ENCODE results near the gene AFF2.

AFF2 gene

GRCh38 chrX:148768296-148768695 is 267.9 kb downstream of the AFF2 start:
- Histone ChIP-seq H3K36me3 (ENCODE audit: low read depth) (no peaks in the 10 kb centered on the region), H3K27me3 (ENCODE audit: insufficient read depth, poor library complexity, severe bottlenecking) (no peaks in the 10 kb centered on the region), H3K9me3 (ENCODE audit: severe bottlenecking) (no peaks in the 10 kb centered on the region), H3K4me1 (ENCODE audit: insufficient read depth, poor library complexity, severe bottlenecking) (no peaks in the 10 kb centered on the region), H3K27ac (ENCODE audit: poor library complexity, severe bottlenecking) (no peak overlapping the region), H3K4me3 (ENCODE audit: severe bottlenecking) (no peak overlapping the region)
- no peak for TF ChIP-seq CTCF (IDR thresholded peaks at IDR 0.05; ENCODE audit: poor library complexity, severe bottlenecking)
- DNase-seq (ENCODE audit: low spot score), result no peak
- no peak for ATAC-seq (ENCODE audit: low read depth)

GRCh38 chrX:148771440-148771839 is 271.0 kb downstream of the AFF2 start:
- TF ChIP-seq CTCF (IDR thresholded peaks at IDR 0.05; ENCODE audit: poor library complexity, severe bottlenecking), result no peak
- H3K36me3 ChIP-seq (ENCODE audit: low read depth), result no peaks in the 10 kb centered on the region
- ATAC-seq (ENCODE audit: low read depth), result no peak

GRCh38 chrX:148774276-148774675 is 273.9 kb downstream of the AFF2 start:
- Histone ChIP-seq H3K4me3 (ENCODE audit: severe bottlenecking) (no peak overlapping the region), H3K4me1 (ENCODE audit: insufficient read depth, poor library complexity, severe bottlenecking) (no peaks in the 10 kb centered on the region), H3K27ac (ENCODE audit: poor library complexity, severe bottlenecking) (no peak overlapping the region), H3K27me3 (ENCODE audit: insufficient read depth, poor library complexity, severe bottlenecking) (no peaks in the 10 kb centered on the region), H3K9me3 (ENCODE audit: severe bottlenecking) (no peaks in the 10 kb centered on the region), H3K36me3 (ENCODE audit: low read depth) (no peaks in the 10 kb centered on the region)
- DNase-seq (ENCODE audit: low spot score), result no peak
- ATAC-seq (ENCODE audit: low read depth), result no peak
- TF ChIP-seq CTCF (IDR thresholded peaks at IDR 0.05; ENCODE audit: poor library complexity, severe bottlenecking), result no peak

More at GRCh38 chrX:148771440-148771839, 271.0 kb downstream of the AFF2 start:
- no peak overlapping the region for H3K4me3 ChIP-seq (ENCODE audit: severe bottlenecking)
- no peak overlapping the region for H3K27ac ChIP-seq (ENCODE audit: poor library complexity, severe bottlenecking)
- no peak for DNase-seq (ENCODE audit: low spot score)
- H3K4me1 ChIP-seq (ENCODE audit: insufficient read depth, poor library complexity, severe bottlenecking), result no peaks in the 10 kb centered on the region
- no peaks in the 10 kb centered on the region for H3K27me3 ChIP-seq (ENCODE audit: insufficient read depth, poor library complexity, severe bottlenecking)
- no peaks in the 10 kb centered on the region for H3K9me3 ChIP-seq (ENCODE audit: severe bottlenecking)

- no peaks in the 10 kb centered on the region for H3K4me1 ChIP-seq (ENCODE audit: insufficient read depth, poor library complexity, severe bottlenecking)
- TF ChIP-seq CTCF (IDR thresholded peaks at IDR 0.05; ENCODE audit: poor library complexity, severe bottlenecking), result no peak
- no peak for ATAC-seq (ENCODE audit: low read depth)
These were observed 283.7 kb downstream of the AFF2 start for GRCh38 chrX:148784137-148784536.

GRCh38 chrX:148784856-148785255 is 284.4 kb downstream of the AFF2 start:
- no peak for TF ChIP-seq CTCF (IDR thresholded peaks at IDR 0.05; ENCODE audit: poor library complexity, severe bottlenecking)
- no peak overlapping the region for H3K4me3 ChIP-seq (ENCODE audit: severe bottlenecking)
- H3K27ac ChIP-seq (ENCODE audit: poor library complexity, severe bottlenecking), result no peak overlapping the region
- H3K4me1 ChIP-seq (ENCODE audit: insufficient read depth, poor library complexity, severe bottlenecking), result no peaks in the 10 kb centered on the region
- no peak for DNase-seq (ENCODE audit: low spot score)
- ATAC-seq (ENCODE audit: low read depth), result no peak
- no peaks in the 10 kb centered on the region for H3K9me3 ChIP-seq (ENCODE audit: severe bottlenecking)
- H3K36me3 ChIP-seq (ENCODE audit: low read depth), result no peaks in the 10 kb centered on the region
- no peaks in the 10 kb centered on the region for H3K27me3 ChIP-seq (ENCODE audit: insufficient read depth, poor library complexity, severe bottlenecking)

More at GRCh38 chrX:148784137-148784536, 283.7 kb downstream of the AFF2 start:
- no peaks in the 10 kb centered on the region for H3K36me3 ChIP-seq (ENCODE audit: low read depth)
- no peak overlapping the region for H3K27ac ChIP-seq (ENCODE audit: poor library complexity, severe bottlenecking)
- no peaks in the 10 kb centered on the region for H3K27me3 ChIP-seq (ENCODE audit: insufficient read depth, poor library complexity, severe bottlenecking)
- DNase-seq (ENCODE audit: low spot score), result no peak
- H3K4me3 ChIP-seq (ENCODE audit: severe bottlenecking), result no peak overlapping the region
- H3K9me3 ChIP-seq (ENCODE audit: severe bottlenecking), result no peaks in the 10 kb centered on the region

Data from RWPE2 (cell line).